Activated CD8-positive, alpha-beta T cell treated with anti-CD3 and anti-CD28 coated beads for 36 hours (primary cell): ENCODE measurements around the gene CORO7. TPM values are rescaled to one million over a fixed set of nuclear protein-coding genes. Genes with fewer than 3 reads are reported as not detected.

Experiments used
- ATAC-seq: fragments of 200-7000 bp; cut with Tn5 transposase; one replicate; pipeline ENCODE4 v1.10.0; 2021; ENCODE audit warnings: mild to moderate bottlenecking, moderate library complexity
- CTCF ChIA-PET: fragments of 350-600 bp; sonication (Branson Sonifier 250); formaldehyde crosslinking; loops from one replicate; lab custom pipeline; 2021; ENCODE audit warnings: antibody characterized with exemption; lab: Charles Lee
- POLR2A ChIA-PET: fragments of 350-600 bp; sonication (Branson Sonifier 250); formaldehyde crosslinking; loops from one replicate; lab custom pipeline; 2021; ENCODE audit warnings: antibody characterized with exemption; lab: Charles Lee
- DNase-seq: peaks from one replicate; pipeline ENCODE4 v3.0.0-alpha.2; 2020
- H3K27ac Mint-ChIP-seq: one replicate; pipeline ENCODE4 v1.8.0; 2021; ENCODE audit warnings: mild to moderate bottlenecking, mixed read lengths
- H3K27me3 Mint-ChIP-seq: one replicate; pipeline ENCODE4 v1.8.0; 2021; ENCODE audit warnings: mixed read lengths
- H3K36me3 Mint-ChIP-seq: one replicate; pipeline ENCODE4 v1.8.0; 2021; ENCODE audit warnings: low read depth, mixed read lengths
- H3K4me1 Mint-ChIP-seq: one replicate; pipeline ENCODE4 v1.8.0; 2021; ENCODE audit warnings: low read depth, mixed read lengths
- H3K4me3 Mint-ChIP-seq: one replicate; pipeline ENCODE4 v1.8.0; 2021; ENCODE audit warnings: mild to moderate bottlenecking, moderate library complexity, mixed read lengths
- H3K9me3 Mint-ChIP-seq: one replicate; pipeline ENCODE4 v1.8.0; 2021; ENCODE audit warnings: mixed read lengths
- intact Hi-C: fragments of 100-400 bp; cut with micrococcal nuclease; formaldehyde crosslinking; loops from one replicate; pipeline ENCODE4 v1.10.0; 2022
- total RNA-seq, 2 experiments: library from RNA; stranded (reverse); gene quantifications; one replicate each; pipeline ENCODE4 v1.2.3, GENCODE V29; 2021
- TF ChIP-seq, protein P1 (sequence below): fragments of 200-600 bp; IDR thresholded peaks from one replicate; pipeline ENCODE4 v1.8.0; 2022; ENCODE audit warnings: antibody characterized with exemption, mild to moderate bottlenecking

CORO7 gene
- total RNA-seq, 2 experiments from 2014 or later = 73.3 to 76.6 TPM

DNA sequence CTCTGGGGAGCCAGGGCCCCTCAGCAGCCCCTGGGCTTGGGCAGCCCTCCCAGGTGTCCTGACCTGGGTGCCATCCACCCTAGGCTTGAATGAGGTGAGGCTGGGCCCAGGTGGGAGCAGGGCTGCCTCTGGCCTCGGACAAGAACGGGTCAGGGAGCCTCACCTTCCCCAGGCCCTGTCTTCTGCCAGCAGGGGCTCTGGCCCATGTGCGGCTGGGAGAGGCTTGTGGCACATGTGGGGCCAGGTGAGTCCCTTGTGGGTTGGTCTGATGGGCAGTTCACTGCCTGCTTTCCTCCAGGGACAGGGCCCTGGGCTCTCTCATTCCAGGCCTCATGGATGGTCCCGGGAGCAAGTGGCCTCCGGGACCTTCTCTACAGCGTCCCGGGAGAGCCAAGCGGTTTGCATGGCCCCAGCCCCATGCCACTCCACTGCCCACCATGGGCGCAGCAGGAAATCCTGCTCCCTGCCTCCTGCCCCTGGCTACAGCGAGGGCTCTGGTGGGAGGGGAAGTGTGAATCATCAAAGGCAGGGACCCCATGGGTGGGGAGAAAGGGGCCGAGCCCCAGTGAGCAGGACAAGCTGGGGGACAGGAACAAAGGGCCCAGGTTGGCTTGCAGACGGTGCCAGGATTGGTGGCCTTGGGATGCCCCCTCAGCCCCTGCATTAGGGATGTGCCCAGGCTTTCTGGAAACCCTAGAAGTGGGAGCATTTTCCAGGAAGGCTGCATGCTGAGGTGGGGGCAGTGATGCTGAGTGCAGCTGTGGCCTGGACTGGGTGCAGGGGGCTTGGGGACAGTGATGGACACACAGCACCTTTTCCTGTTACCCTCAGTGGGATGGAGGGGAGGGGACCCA lies 32.6 kb downstream of the CORO7 start:
- ATAC-seq (no peak), DNase-seq (no peak)
- ChIA-PET CTCF (no interaction called here), POLR2A (interaction anchor here (1.0 kb wide), 1 partner anchor 10 kb away, joined by 3 read pairs; no protein-coding TSS in a partner anchor)
- intact Hi-C loops = no loop called here
- H3K27me3 Mint-ChIP-seq = no peaks in the 10 kb centered on the region
- TF ChIP-seq, protein P1, sequence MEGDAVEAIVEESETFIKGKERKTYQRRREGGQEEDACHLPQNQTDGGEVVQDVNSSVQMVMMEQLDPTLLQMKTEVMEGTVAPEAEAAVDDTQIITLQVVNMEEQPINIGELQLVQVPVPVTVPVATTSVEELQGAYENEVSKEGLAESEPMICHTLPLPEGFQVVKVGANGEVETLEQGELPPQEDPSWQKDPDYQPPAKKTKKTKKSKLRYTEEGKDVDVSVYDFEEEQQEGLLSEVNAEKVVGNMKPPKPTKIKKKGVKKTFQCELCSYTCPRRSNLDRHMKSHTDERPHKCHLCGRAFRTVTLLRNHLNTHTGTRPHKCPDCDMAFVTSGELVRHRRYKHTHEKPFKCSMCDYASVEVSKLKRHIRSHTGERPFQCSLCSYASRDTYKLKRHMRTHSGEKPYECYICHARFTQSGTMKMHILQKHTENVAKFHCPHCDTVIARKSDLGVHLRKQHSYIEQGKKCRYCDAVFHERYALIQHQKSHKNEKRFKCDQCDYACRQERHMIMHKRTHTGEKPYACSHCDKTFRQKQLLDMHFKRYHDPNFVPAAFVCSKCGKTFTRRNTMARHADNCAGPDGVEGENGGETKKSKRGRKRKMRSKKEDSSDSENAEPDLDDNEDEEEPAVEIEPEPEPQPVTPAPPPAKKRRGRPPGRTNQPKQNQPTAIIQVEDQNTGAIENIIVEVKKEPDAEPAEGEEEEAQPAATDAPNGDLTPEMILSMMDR = no peak
- H3K36me3 Mint-ChIP-seq = peaks cover 3% of the 10 kb centered on the region
- no peaks in the 10 kb centered on the region for H3K4me1 Mint-ChIP-seq
- no peaks in the 10 kb centered on the region for H3K9me3 Mint-ChIP-seq
- no peak overlapping the region for H3K27ac Mint-ChIP-seq
- H3K4me3 Mint-ChIP-seq = no peak overlapping the region

DNA sequence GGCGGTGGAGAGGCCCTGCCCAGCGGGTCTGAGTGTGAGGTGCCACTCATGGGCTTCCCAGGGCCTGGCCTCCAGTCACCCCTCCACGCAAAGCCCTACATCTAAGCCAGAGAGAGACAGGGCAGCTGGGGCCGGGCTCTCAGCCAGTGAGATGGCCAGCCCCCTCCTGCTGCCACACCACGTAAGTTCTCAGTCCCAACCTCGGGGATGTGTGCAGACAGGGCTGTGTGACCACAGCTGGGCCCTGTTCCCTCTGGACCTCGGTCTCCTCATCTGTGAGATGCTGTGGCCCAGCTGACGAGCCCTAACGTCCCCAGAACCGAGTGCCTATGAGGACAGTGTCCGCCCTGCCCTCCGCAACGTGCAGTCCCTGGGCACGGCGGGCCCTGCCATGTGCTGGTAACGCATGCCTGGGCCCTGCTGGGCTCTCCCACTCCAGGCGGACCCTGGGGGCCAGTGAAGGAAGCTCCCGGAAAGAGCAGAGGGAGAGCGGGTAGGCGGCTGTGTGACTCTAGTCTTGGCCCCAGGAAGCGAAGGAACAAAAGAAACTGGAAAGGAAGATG lies 33.5 kb downstream of the CORO7 start:
- TF ChIP-seq, protein P1 = no peak
- POLR2A ChIA-PET = no interaction called here
- DNase-seq (no peak), ATAC-seq (no peak)
- Mint-ChIP-seq H3K27ac (no peak overlapping the region), H3K4me1 (peaks cover under 1% of the 10 kb centered on the region), H3K9me3 (no peaks in the 10 kb centered on the region), H3K36me3 (peaks cover 3% of the 10 kb centered on the region), H3K4me3 (no peak overlapping the region), H3K27me3 (no peaks in the 10 kb centered on the region)
- intact Hi-C loops = no loop called here
- CTCF ChIA-PET = no interaction called here

DNA sequence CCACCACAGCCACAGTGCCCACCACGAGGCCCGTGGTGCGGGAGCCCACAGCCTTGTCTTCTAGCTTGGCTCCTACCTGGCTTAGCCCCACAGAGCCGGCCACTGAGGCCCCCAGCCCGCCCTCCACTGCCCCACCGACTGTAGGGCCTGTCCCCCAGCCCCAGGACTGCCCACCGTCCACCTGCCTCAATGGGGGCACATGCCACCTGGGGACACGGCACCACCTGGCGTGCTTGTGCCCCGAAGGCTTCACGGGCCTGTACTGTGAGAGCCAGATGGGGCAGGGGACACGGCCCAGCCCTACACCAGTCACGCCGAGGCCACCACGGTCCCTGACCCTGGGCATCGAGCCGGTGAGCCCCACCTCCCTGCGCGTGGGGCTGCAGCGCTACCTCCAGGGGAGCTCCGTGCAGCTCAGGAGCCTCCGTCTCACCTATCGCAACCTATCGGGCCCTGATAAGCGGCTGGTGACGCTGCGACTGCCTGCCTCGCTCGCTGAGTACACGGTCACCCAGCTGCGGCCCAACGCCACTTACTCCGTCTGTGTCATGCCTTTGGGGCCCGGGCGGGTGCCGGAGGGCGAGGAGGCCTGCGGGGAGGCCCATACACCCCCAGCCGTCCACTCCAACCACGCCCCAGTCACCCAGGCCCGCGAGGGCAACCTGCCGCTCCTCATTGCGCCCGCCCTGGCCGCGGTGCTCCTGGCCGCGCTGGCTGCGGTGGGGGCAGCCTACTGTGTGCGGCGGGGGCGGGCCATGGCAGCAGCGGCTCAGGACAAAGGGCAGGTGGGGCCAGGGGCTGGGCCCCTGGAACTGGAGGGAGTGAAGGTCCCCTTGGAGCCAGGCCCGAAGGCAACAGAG lies 34.2 kb downstream of the CORO7 start:
- DNase-seq = no peak
- H3K4me3 Mint-ChIP-seq = no peak overlapping the region
- intact Hi-C loops = no loop called here
- no peak for ATAC-seq
- H3K4me1 Mint-ChIP-seq = peaks cover 2% of the 10 kb centered on the region
- ChIA-PET POLR2A (interaction anchor here (1.0 kb wide), 1 partner anchor 16 kb away, joined by 3 read pairs; no protein-coding TSS in a partner anchor), CTCF (interaction anchor here (1.1 kb wide), 1 partner anchor 20 kb away, joined by 4 read pairs; no protein-coding TSS in a partner anchor)
- TF ChIP-seq, protein P1 = no peak
- peaks cover 3% of the 10 kb centered on the region for H3K36me3 Mint-ChIP-seq
- H3K27ac Mint-ChIP-seq = no peak overlapping the region
- no peaks in the 10 kb centered on the region for H3K27me3 Mint-ChIP-seq
- no peaks in the 10 kb centered on the region for H3K9me3 Mint-ChIP-seq

DNA sequence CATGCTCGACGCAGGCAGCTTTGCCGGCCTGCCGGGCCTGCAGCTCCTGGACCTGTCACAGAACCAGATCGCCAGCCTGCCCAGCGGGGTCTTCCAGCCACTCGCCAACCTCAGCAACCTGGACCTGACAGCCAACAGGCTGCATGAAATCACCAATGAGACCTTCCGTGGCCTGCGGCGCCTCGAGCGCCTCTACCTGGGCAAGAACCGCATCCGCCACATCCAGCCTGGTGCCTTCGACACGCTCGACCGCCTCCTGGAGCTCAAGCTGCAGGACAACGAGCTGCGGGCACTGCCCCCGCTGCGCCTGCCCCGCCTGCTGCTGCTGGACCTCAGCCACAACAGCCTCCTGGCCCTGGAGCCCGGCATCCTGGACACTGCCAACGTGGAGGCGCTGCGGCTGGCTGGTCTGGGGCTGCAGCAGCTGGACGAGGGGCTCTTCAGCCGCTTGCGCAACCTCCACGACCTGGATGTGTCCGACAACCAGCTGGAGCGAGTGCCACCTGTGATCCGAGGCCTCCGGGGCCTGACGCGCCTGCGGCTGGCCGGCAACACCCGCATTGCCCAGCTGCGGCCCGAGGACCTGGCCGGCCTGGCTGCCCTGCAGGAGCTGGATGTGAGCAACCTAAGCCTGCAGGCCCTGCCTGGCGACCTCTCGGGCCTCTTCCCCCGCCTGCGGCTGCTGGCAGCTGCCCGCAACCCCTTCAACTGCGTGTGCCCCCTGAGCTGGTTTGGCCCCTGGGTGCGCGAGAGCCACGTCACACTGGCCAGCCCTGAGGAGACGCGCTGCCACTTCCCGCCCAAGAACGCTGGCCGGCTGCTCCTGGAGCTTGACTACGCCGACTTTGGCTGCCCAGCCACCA lies 35.1 kb downstream of the CORO7 start:
- peaks cover 2% of the 10 kb centered on the region for H3K4me1 Mint-ChIP-seq
- DNase-seq (no peak), ATAC-seq (no peak)
- ChIA-PET POLR2A (interaction anchor here (1.0 kb wide), 1 partner anchor 15 kb away, joined by 3 read pairs; no protein-coding TSS in a partner anchor), CTCF (interaction anchor here (1.1 kb wide), 1 partner anchor 21 kb away, joined by 4 read pairs; no protein-coding TSS in a partner anchor)
- intact Hi-C loops = no loop called here
- no peaks in the 10 kb centered on the region for H3K9me3 Mint-ChIP-seq
- no peaks in the 10 kb centered on the region for H3K27me3 Mint-ChIP-seq
- peaks cover 3% of the 10 kb centered on the region for H3K36me3 Mint-ChIP-seq
- no peak overlapping the region for H3K27ac Mint-ChIP-seq
- TF ChIP-seq, protein P1 = no peak
- no peak overlapping the region for H3K4me3 Mint-ChIP-seq
